TTC549 (cell line): ENCODE measurements around the gene SEMA6D.

Source experiments
- FAIRE-seq: peaks from 2 replicates; lab custom pipeline; 2012; peaks lifted over from hg19 to GRCh38; lab: Jason Lieb, UNC

SEMA6D gene

DNA sequence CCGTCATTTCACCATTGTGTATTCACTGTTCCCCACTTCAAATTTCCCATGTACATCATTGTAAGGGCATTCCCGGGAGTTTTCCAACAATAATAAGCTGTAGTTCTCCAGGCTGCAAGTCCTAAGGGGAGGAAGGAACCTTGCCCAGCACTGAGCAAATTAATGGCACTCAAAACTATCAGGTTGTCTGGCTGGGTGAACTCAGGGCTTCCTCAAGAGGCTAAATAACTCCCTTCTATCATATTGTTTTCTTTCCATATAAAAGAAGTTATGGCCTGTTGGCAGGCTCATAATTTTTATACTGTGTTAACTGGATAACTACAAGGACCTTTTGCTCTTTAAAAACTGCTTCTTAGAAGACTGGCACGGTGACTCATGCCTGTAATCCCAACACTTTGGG is 71.4 kb downstream of the SEMA6D start:
- no peak for FAIRE-seq

DNA sequence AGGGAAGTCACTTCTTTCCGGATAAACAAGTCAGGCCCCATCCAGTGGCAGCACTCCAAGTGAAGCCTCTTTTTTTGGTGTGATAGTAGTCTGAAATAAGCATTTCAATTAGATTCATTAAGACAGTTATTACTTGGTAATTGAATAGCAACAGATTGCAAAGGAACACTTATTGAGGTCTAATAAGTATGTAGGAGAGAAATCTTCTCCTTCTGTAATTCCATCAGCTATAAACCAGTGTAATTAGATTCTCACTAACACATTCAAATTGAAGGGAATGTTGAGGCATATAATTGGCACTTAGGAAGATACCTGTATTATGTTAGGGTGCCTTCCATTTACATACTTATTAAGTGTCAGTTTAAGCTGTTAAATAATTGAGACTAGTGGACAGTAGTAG is 73.9 kb downstream of the SEMA6D start:
- no peak for FAIRE-seq

- no peak for FAIRE-seq
Observed at GRCh38 chr15:47792231-47792630, 74.9 kb downstream of the SEMA6D start.

DNA sequence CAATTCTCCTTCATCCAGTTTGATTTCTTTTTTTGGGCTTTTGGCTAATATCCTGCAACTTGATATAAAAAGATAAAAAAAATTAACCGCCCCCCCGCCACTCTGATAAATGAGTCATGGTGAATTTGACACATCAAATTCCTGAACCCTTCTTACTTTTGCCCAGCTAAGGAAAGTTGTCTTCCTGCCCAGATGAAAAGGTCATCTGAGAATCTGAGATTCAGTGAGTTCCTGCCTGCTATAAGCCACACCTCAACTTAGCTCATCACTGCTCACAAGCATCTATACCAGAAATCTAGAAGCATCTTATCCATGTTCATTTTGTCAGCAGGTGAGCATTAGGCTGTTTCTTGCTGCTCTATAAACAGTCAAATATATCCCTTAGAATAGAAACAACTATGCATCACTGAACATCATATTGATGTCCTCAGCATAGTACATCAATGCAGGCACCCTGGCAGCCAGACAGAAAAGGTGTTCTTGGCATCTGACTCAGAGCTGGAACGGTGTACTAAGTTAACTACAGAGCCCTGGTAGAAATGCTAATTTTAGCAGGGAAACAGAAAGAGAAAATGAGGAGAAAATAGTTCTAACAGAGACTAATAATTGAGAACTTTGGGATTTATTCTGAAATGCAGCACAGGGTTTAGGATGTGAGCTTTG is 77.1 kb downstream of the SEMA6D start:
- FAIRE-seq = no peak

DNA sequence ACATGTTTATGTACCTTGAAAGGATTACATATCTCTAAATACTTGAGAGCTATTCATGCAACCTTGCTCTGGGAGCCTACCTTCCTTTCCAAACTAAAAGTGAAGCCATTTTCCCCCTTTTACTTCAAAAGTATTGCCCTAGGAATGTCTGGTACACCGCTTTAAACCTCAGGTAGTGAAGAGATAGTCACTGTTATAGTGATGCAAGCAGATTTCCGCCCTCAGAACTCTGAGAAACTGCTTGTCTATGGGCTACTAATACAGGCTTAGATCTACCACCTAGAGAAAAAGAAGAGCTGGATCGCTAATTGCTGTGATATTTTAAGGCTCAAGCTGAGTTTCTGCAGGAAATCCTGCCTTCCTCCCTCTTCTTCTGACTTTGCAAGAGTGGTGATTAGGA is 78.6 kb downstream of the SEMA6D start:
- no peak for FAIRE-seq

DNA sequence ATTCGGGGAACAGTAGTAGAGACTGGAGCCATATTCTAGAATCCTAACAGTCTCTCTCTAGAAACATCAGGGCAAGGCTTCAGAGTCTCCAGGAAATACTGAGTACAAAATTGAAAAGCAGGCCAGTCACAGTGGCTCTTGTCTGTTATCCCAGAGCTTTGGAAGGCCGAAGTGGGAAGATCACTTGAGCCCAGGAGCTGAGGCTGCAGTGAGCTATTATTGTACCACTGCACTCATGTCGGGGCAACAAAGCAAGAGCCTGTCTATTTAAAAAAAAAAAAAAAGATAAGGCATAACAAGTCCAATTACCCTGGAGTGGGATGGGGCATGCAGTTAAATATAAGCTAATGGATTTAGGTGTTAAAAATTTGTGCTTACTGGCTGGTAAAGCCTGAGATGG is 79.0 kb downstream of the SEMA6D start:
- no peak for FAIRE-seq

DNA sequence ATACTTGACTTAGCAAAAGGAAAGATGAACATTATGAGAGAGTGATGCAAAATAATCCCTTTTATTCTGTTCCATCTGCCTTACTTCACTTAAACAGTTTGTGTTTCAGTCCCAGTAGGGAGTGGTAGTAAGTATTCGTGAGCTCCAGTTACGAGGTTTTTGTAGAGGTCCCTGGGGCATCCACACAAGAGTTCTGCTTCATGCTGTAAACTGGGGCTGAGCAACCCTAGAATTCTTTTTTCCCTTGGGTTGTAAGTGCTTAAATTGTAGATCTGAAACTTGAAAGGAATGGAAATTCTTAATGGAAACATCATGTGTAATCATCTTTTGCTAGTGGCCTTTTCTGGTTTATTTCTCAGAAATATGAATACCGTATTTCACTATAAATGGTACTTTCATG is 79.5 kb downstream of the SEMA6D start:
- FAIRE-seq = no peak

- no peak for FAIRE-seq
Observed at GRCh38 chr15:47801522-47801921, 84.2 kb downstream of the SEMA6D start.

- no peak for FAIRE-seq
Observed at GRCh38 chr15:47802216-47802615, 84.9 kb downstream of the SEMA6D start.

- no peak for FAIRE-seq
Observed at GRCh38 chr15:47803767-47804166, 86.5 kb downstream of the SEMA6D start.

DNA sequence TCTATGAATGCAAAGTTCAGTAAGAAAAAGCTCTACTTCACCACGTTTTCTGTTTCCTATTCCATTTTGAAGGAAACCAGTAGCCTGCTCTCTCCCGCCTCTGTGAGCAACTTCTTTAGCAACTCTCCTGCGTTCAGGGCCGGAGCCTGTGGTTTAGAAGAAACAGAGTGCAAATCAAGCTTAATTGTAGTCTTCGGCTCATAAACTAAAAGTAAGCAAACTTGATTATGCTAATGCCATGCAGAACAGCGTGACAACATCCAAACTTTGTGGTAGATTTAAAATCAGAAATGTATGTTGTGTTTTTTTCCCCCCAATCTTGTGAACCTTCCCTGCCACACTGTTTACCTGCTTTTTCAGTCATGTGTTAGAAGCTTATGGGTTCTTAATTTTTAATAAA is 87.4 kb downstream of the SEMA6D start:
- no peak for FAIRE-seq

GRCh38 chr15:47806008-47806407 is 88.7 kb downstream of the SEMA6D start:
- FAIRE-seq = no peak

- FAIRE-seq = no peak
Observed at GRCh38 chr15:47811172-47811571, 93.9 kb downstream of the SEMA6D start.

GRCh38 chr15:47812470-47812999 is 95.2 kb downstream of the SEMA6D start:
- FAIRE-seq = no peak

GRCh38 chr15:47813748-47814384 is 96.6 kb downstream of the SEMA6D start:
- FAIRE-seq = no peak

- FAIRE-seq = no peak
Observed at GRCh38 chr15:47814620-47815019, 97.3 kb downstream of the SEMA6D start.

DNA sequence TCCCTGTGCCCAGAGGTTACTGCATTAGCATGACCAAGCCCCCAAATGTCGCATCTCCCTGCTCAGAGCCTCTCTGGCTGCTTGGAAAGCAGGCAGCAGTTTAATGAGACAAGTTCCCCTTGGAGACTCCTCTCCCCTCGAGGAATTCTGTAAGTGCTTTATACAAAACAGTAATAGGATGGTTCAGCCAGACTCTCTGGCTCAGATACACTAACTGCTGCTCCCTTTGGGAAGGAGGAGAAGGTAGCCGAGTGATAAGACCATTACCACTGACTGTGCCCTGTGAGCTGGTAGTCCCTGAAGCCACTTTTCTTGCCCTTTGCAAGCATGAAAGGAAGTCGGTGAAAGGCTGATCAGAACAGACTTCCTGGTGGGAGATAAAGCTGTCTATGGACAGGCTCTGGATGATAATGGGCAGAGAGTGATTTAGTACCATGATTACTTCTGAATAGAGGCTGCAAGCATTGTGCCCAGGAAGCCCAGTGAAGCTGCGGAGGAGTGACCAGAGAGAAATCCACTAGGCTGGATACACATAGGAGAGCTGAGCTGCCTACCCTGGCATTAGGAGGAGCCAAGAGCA is 100.8 kb downstream of the SEMA6D start:
- no peak for FAIRE-seq

DNA sequence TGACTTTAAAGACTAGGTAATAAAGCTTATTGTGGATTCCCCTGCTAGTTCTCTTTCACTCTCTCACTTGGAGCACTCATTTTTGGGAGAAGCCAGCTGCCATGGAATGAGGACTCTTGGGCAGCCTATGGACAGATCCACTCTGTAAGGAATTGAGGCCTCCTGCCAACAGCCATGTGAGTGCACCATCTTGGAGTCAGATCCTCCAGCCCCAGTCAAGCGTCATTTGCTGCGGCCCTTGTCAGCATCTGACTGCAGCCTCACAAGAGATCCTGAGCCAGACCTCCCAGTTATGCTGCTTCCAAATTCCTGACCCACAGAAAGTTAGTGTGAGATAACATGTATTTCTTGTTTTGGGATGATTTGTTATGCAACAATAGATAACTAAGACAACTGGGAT is 101.9 kb downstream of the SEMA6D start:
- no peak for FAIRE-seq

GRCh38 chr15:47820057-47820746 is 102.9 kb downstream of the SEMA6D start:
- FAIRE-seq = no peak

DNA sequence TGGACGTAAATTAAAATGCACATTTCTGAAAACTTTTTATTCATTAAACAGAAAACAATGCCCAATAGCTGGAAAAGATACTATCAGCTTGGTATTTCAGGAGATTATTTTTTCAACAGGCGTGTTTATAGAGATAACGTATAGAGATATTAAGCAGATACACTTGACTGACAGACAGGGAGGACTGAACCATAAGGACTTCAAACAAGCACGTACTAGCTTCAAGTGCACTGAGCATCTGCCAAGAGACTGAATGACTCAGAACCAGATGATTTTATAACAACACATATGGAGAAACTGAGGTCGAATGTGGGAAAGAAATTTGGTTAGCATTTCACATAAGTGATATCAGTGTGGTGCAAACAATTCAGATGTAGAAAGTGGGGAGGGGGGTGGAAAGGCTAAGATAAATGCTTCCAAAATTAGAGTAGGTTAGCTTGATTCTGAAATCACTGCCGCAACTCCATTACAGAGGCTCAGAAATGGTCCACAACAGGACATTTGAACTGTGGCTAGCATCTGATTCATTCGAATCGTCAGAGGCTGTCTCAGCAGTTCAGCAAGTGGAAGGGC is 103.5 kb downstream of the SEMA6D start:
- FAIRE-seq = no peak

DNA sequence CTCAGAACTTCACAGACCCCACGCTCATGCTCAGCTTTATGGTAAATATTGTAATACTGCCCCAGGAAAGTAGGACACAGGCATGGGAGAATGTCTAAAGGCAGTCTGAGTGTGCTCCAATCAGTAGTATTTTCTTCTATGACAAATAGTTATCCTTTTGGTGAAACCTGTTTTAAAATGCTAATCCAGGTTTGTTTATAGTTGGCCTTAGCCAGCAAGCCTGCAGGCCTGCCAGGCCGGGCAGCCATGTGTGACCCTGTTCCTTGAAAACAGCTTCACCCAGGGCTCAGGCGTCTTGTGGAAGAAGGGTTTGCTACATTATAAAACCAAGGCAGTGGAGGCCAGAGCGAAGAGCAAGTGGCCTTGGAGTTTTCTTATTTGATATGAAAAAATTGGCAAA is 104.7 kb downstream of the SEMA6D start:
- no peak for FAIRE-seq
